NOMO-1 (cell line): Measurements from ENCODE around the gene RIMOC1.
"Not testable (repeated sequence)": the region's sequence is repeated elsewhere in the genome, so short reads cannot be mapped to it uniquely, and the experiment has no call there.

ENCODE experiments used
- DNase-seq, 2 experiments: peaks; one replicate each; lab custom pipeline; 2025; ENCODE audit not compliant: unreplicated experiment in 2 of 2; lab: John Stamatoyannopoulos, UW

The RIMOC1 gene

DNA sequence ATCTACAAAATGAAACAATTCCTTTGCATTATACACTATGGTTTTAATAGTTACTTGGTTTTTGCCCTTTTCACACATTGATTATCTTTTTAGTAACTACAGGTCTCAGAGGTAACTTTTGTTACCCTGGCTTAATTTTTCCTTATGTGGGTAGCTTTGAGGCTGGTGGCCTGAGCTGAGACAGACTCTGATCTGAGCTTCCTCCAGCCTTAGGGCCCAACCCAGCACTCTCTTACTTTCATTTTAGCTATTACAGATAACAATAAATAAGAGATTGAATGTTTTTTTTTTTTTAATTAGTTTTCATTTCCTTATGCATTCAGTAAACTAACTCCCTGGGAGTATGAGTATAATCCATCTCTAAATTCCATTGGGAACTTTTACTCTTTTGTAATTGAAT, 18.9 kb upstream of the RIMOC1 start:
- no peak for DNase-seq

- no peak for DNase-seq
Measured at GRCh38 chr5:41891066-41891707, 13.0 kb upstream of the RIMOC1 start.

GRCh38 chr5:41892031-41892430, 12.1 kb upstream of the RIMOC1 start:
- no peak for DNase-seq

DNA sequence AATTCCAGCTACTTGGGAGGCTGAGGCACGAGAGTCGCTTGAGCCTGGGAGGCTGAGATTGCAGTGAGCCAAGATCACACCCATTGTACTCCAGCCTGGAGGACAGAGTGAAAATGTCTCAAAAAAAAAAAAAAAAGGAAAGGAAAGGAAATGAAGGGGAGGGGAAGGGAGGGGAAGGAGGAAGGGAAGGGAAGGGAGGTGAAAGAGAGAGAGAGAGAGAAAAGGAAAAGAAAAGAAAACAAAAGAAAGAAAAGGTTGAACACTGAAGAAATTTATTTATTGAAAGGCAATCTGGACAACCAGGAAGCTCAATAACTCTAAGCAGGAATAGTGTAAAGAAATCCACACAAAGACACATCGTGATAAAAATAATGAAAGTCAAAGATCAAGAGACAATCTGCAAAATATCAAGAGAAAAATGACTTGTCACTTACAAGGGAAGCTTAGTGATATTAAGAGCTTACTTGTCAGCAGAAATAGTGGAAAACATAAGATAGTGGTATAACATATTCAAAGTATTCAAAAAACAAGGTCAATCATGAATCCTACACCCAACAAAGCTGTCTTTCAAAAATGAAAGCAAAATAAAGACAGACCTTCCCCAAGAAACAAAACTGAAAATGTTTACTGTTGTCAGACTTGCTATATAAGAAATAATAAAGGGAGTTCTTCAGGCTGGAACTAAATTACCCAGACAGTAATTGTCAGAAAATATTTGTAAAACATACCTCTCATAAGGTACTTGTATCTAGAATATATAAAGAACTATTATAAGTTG, 10.9 kb upstream of the RIMOC1 start:
- no peak for DNase-seq

DNA sequence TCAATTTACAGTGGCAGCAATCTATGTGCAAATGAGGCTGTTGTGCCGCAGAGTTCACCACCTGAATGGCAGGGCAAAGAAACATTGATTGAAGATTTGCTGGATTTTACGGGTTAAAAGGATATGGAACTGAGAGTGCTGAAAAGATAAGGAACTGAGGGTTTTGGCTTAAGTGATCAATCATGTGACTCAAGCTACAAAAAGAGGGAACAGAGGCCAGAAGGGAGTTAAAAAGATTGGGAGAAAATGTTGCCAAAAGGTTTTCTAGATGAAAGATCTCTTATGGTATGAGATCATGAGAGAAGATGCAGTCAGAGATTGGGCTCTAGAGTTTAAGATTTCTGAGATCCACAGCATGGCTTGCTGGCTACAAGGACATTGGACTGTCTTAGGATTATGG, 7.9 kb upstream of the RIMOC1 start:
- DNase-seq, result peak in 1 of 2 experiments; percentile 27

- DNase-seq, result no peak
Measured at GRCh38 chr5:41903382-41903891, 707 bp upstream of the RIMOC1 start.

DNA sequence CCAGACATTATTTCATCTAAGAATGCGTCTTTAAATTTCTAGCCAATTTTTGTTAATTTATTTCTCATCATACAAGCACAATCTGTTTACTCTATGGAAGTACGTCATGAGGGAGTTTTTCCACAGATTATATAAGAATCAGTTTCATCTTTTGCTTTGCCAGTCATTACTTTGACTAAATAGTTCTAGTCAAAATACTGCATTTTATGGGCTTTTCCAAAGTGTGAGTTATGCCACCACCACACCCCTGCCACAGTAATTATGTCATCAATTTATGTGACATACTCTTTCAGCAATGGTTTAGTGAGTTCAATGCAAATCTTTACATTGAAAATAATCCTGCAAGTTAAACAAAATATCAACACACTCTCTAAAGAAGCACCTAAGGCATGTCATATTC, 2.0 kb downstream of the RIMOC1 start:
- no peak for DNase-seq

DNA sequence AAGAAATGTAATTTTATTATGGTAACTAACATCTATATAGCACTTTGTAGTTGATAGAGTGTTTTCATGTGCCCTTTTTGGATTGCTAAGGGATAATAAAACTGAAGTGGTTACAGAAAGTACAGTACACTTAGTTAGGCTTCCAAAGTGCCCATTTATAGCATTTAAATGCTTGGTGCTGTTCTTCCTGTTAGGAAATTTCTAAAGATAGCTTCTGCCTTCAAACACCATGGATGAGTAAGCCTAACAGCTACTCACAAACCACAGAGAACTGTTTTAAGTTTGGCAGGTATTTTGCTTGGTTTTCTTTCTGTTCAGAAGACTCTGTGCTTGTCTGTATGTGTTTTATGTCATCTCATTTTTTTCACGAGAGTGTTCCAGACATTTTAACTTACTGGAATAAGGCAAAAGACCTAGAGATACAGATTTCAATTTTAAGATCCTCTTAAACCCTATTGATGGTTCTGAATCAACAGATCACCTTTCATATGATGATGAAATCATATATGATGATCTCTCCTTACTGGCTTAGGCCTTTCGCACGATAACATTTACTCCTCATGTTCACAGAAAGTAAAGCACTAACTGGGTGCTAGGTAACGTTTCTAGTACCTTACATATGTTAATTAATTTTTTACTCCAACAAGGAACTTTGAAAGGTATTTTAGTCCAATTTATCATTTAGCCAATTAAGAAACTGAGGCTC, 4.4 kb downstream of the RIMOC1 start:
- no peak for DNase-seq

DNA sequence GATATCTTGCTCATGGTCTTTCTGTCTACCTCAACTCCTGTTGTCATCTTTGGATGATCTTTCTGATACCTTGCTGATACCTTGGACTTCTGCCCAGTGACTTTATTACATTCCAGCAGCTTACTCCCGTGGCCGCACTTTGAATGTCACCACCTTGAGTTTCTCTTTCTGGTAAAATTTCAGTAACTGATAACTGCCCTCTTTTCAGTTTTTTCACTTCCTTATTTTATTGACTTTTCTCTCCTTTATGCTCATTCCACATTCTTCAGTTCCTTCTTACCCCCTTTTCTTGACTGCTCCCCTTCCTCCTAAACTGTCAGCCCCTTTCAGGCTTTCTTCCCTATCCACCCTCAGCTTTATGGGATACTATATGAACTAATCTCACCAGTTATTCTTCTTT, 14.0 kb downstream of the RIMOC1 start:
- peak; percentile 29 to 57 for DNase-seq

DNA sequence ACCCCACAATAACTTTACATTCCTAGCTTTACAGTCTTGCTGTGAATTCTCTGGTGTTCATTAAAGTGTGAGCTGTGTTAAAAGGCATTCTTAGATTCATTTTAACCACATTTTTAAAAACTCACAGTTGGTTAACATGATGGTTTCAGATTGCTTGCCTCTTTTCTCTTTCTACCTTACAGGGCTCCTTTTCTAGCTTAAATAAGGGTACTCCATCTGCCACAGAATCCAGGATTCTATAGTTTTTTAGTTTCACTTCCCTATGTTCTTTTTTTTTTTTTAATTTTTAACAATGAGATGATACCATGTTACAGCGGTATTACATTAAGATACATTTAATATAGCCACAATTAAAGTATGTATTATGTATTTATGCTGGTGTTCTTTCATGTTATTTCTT, 17.0 kb downstream of the RIMOC1 start:
- peak in 1 of 2 experiments; percentile 59 for DNase-seq

GRCh38 chr5:41921874-41922273, 17.7 kb downstream of the RIMOC1 start:
- no peak for DNase-seq

DNA sequence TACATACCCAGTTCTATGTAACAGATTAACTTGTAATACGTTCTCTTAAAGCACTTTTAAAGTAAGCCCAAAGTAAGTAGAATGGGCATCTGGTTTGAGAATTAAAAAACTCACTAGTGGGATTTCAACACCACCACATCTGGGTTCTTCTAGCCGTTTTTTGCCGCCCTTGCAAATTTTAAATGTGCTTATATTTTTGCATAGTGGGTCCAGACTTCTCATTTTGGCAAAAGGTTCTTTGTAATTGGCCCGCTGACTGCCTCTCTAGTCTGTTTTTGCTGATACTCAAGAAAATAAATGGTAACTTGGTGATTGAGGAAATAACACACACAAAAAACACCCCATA, 20.4 kb downstream of the RIMOC1 start:
- no peak for DNase-seq

- DNase-seq, result peak; percentile 98 to 99
Measured at GRCh38 chr5:41924872-41925554, 20.9 kb downstream of the RIMOC1 start, which contains the start of gene FBXO4. FBXO4 (plus strand) TSS chr5:41925281; CDS start chr5:41925310, 29 bp downstream.

- peak; percentile 51 to 68 for DNase-seq
Measured at GRCh38 chr5:41925555-41925951, 21.4 kb downstream of the RIMOC1 start.

- DNase-seq, result no peak
Measured at GRCh38 chr5:41927604-41928003, 23.5 kb downstream of the RIMOC1 start.

GRCh38 chr5:41929035-41929434, 24.9 kb downstream of the RIMOC1 start:
- DNase-seq, result no peak

- DNase-seq, result no peak
Measured at GRCh38 chr5:41932770-41933169, 28.6 kb downstream of the RIMOC1 start.

DNA sequence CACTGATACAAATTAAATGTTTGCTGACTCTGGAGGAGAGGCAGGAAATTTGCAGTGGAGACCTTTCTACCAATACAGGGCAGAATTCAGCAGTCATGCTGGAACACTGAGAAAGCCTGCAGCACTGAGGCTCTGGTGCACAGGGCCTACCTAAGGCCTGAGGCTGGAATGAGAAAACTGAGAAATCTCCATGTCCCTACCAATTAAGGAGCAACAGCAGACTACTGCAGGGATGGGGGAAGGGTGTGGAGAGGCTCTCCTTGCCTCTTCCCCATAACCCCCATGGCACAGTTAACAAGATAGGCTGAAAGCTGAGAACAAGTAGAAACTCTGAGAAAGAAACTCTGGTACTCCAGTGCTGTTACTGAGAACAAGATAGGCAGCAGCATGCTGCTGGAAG, 31.4 kb downstream of the RIMOC1 start:
- no peak for DNase-seq

DNA sequence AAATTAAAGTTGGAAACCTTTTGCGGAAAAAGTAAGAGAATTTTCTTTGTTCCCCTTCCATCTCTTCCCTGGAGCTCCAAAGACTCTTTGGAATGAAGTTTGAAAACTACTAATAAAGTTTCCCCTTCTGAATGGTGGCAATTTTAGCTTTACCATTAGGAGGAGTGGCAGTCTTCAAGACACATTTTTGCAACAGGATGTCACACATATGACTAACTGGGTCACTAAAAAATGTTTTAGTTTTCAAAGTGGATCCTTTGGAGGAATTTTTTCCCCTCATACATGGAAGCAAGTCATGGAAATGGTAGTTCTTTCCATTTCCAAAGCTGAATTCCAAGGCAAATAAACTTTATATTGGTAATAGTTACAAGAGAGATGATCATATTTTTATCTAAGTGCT, 36.5 kb downstream of the RIMOC1 start:
- no peak for DNase-seq

DNA sequence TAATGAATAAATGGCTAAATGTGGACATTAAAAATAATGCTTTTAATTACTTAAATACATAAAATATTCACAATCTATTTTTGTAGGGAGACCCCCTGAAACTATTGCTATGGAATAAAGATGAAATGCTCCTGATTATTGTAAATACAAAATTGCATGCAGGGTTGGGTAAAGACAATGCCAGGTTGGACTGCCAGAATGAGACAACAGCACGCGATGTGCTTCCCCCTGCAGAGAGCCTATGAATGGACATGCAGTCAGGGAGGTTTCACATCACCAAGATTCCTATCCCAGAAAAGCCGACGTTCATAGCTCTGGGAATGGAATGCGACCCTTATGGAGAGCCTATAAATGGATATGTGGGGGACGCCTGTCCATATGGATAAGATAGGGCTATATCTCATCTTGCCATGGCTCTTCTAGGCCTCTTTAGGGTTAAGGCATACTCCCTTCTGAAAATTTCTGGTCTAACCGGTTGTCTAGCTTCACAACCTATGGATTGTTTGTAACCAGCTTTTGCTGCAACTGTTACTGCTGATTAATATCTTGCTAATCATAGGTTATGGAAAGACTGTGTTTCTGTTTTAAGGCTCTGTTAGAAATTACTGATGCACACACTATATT, 41.3 kb downstream of the RIMOC1 start:
- DNase-seq, result not testable (repeated sequence)

- no peak for DNase-seq
Measured at GRCh38 chr5:41951224-41951623, 47.1 kb downstream of the RIMOC1 start.
